ENCODE data around the gene GPC6.

The GPC6 gene

DNA sequence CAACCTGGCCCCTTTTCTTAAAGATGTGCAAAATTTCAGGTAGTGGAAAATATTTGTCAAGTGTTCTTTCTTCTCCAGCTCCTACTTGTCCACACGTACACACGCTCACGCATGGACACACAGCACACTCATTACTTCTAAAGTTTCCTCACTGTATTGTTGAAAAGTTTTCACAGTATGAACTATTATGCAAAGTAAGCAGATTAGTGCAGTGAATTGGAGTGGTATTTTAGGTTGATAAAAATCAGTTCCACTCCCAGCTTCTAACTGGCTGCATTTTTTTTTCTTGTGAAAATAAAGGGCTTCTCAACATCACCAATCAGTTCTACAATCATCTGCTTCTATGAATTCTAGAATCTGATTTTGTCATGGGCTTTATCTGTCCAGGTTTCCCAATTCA is 988.4 kb downstream of the GPC6 start:
- Histone ChIP-seq H3K4me3 (ENCODE audit: low read depth, low read length, poor library complexity, severe bottlenecking) (no peak overlapping the region), H2AFZ (ENCODE audit: low read length) (no peak overlapping the region), H3K79me2 (ENCODE audit: insufficient read depth, low read length) (no peaks in the 10 kb centered on the region), H3K4me2 (ENCODE audit: low read length) (no peak overlapping the region), H3K9me2 (ENCODE audit: low read depth, low read length) (no peaks in the 10 kb centered on the region), H3K36me3 (ENCODE audit: insufficient read depth, low read length) (no peaks in the 10 kb centered on the region), H3K4me1 (ENCODE audit: insufficient read depth, low read length, severe bottlenecking) (no peaks in the 10 kb centered on the region), H3F3A (ENCODE audit: insufficient read depth, low read length) (no peaks in the 10 kb centered on the region), H3K27me3 (ENCODE audit: insufficient read depth, low read length) (no peaks in the 10 kb centered on the region), H3K9ac (ENCODE audit: low read length) (no peak overlapping the region), H3K27ac (ENCODE audit: low read depth, low read length, poor library complexity, severe bottlenecking) (no peak overlapping the region), H3K9me3 (ENCODE audit: low read length) (no peaks in the 10 kb centered on the region), H4K20me1 (ENCODE audit: insufficient read depth, low read length) (no peaks in the 10 kb centered on the region)
- TF ChIP-seq, protein P1, sequence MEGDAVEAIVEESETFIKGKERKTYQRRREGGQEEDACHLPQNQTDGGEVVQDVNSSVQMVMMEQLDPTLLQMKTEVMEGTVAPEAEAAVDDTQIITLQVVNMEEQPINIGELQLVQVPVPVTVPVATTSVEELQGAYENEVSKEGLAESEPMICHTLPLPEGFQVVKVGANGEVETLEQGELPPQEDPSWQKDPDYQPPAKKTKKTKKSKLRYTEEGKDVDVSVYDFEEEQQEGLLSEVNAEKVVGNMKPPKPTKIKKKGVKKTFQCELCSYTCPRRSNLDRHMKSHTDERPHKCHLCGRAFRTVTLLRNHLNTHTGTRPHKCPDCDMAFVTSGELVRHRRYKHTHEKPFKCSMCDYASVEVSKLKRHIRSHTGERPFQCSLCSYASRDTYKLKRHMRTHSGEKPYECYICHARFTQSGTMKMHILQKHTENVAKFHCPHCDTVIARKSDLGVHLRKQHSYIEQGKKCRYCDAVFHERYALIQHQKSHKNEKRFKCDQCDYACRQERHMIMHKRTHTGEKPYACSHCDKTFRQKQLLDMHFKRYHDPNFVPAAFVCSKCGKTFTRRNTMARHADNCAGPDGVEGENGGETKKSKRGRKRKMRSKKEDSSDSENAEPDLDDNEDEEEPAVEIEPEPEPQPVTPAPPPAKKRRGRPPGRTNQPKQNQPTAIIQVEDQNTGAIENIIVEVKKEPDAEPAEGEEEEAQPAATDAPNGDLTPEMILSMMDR (IDR thresholded peaks at IDR 0.05; ENCODE audit: low read length), result no peak
- TF ChIP-seq EZH2 (IDR thresholded peaks at IDR 0.05; ENCODE audit: borderline replicate concordance, low read length), result no peak

DNA sequence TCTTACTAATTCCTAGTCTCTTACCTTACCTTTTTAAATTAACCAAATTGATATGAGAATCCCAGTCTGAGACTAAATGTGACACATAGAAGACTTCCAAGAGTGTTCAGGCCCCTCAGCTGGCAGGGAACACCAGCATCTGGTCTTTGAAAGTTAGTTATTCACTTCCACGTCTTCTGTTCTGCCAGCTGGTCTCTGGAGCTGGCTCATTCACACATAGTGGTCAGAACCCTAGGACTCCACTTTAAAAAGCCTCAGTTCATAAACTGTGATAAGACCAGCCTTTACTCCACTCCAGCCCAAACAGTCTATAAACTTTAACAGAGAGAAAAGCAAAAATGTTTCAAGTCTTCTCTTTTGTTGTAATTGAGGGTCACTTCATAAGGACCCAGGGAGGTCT is 989.9 kb downstream of the GPC6 start:
- no peaks in the 10 kb centered on the region for H3F3A ChIP-seq (ENCODE audit: insufficient read depth, low read length)
- no peaks in the 10 kb centered on the region for H3K9me2 ChIP-seq (ENCODE audit: low read depth, low read length)
- no peak overlapping the region for H3K27ac ChIP-seq (ENCODE audit: low read depth, low read length, poor library complexity, severe bottlenecking)
- H3K4me2 ChIP-seq (ENCODE audit: low read length), result no peak overlapping the region
- H3K79me2 ChIP-seq (ENCODE audit: insufficient read depth, low read length), result no peaks in the 10 kb centered on the region
- no peaks in the 10 kb centered on the region for H3K9me3 ChIP-seq (ENCODE audit: low read length)
- H4K20me1 ChIP-seq (ENCODE audit: insufficient read depth, low read length), result no peaks in the 10 kb centered on the region
- no peak overlapping the region for H2AFZ ChIP-seq (ENCODE audit: low read length)
- no peak overlapping the region for H3K4me3 ChIP-seq (ENCODE audit: low read depth, low read length, poor library complexity, severe bottlenecking)
- H3K27me3 ChIP-seq (ENCODE audit: insufficient read depth, low read length), result no peaks in the 10 kb centered on the region
- no peaks in the 10 kb centered on the region for H3K36me3 ChIP-seq (ENCODE audit: insufficient read depth, low read length)
- H3K9ac ChIP-seq (ENCODE audit: low read length), result no peak overlapping the region
- no peak for TF ChIP-seq EZH2 (IDR thresholded peaks at IDR 0.05; ENCODE audit: borderline replicate concordance, low read length)
- TF ChIP-seq, protein P1 (IDR thresholded peaks at IDR 0.05; ENCODE audit: low read length), result no peak
- no peaks in the 10 kb centered on the region for H3K4me1 ChIP-seq (ENCODE audit: insufficient read depth, low read length, severe bottlenecking)

DNA sequence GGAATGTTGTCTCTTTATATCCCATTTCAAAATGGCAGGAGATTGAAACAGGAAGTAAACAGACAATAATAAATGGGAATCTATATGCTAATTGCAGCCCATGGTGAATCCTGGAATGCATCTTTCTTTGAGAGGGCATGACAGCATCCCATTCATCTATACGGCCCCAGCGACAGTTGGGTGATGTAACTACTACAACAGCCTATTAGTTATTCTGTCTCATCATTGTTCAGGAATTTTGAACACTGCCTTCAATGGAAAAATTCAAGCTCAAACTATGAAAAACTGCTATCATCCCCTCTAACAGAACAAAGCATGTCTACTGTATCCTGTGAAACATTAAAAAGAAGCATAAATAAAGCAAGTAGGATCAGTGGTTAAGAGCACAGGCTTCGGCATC is 990.8 kb downstream of the GPC6 start:
- no peak overlapping the region for H3K4me2 ChIP-seq (ENCODE audit: low read length)
- H3K27ac ChIP-seq (ENCODE audit: low read depth, low read length, poor library complexity, severe bottlenecking), result no peak overlapping the region
- TF ChIP-seq EZH2 (IDR thresholded peaks at IDR 0.05; ENCODE audit: borderline replicate concordance, low read length), result no peak
- TF ChIP-seq, protein P1 (IDR thresholded peaks at IDR 0.05; ENCODE audit: low read length), result no peak
- no peaks in the 10 kb centered on the region for H3K36me3 ChIP-seq (ENCODE audit: insufficient read depth, low read length)
- H3K9ac ChIP-seq (ENCODE audit: low read length), result no peak overlapping the region
- no peaks in the 10 kb centered on the region for H3K9me3 ChIP-seq (ENCODE audit: low read length)
- no peaks in the 10 kb centered on the region for H3K4me1 ChIP-seq (ENCODE audit: insufficient read depth, low read length, severe bottlenecking)
- no peaks in the 10 kb centered on the region for H3F3A ChIP-seq (ENCODE audit: insufficient read depth, low read length)
- no peaks in the 10 kb centered on the region for H4K20me1 ChIP-seq (ENCODE audit: insufficient read depth, low read length)
- H3K4me3 ChIP-seq (ENCODE audit: low read depth, low read length, poor library complexity, severe bottlenecking), result no peak overlapping the region
- no peaks in the 10 kb centered on the region for H3K79me2 ChIP-seq (ENCODE audit: insufficient read depth, low read length)
- H3K27me3 ChIP-seq (ENCODE audit: insufficient read depth, low read length), result no peaks in the 10 kb centered on the region
- H3K9me2 ChIP-seq (ENCODE audit: low read depth, low read length), result no peaks in the 10 kb centered on the region
- H2AFZ ChIP-seq (ENCODE audit: low read length), result no peak overlapping the region

All from OCI-LY1 (cell line).